HEK293 (cell line): ENCODE data around the gene KANSL1.
"Not testable (repeated sequence)": the region's sequence is repeated elsewhere in the genome, so short reads cannot be mapped to it uniquely, and the experiment has no call there.

ENCODE experiments used
- CTCF ChIA-PET: fragments of 350-600 bp; formaldehyde crosslinking; extraction: SDS; loops from one replicate; lab custom pipeline; 2021; ENCODE audit warnings: antibody characterized with exemption; lab: Yijun Ruan, JAX
- POLR2A ChIA-PET: fragments of 300-600 bp; formaldehyde crosslinking; extraction: SDS; loops from one replicate; lab custom pipeline; 2020; ENCODE audit warnings: antibody characterized with exemption, inconsistent platforms; lab: Yijun Ruan, JAX
- H3K27ac ChIP-seq: fragments of 200-500 bp; sonication (Bioruptor generic); 2 replicates; pipeline ENCODE4 v1.5.1; 2014; ENCODE audit warnings: low read depth, low read length, control low read depth, inconsistent platforms; ENCODE audit errors: extremely low read depth
- H3K36me3 ChIP-seq, 2 experiments: fragments of 200-500 bp in 1 of 2; sonication (Bioruptor generic) in 1 of 2; 1 replicate in 1 of 2; 2 replicates in 1 of 2; pipeline ENCODE4 v1.5.1; 2014 to 2017; ENCODE audit warnings: inconsistent platforms in 2 of 2, low read length in 2 of 2; ENCODE audit not compliant: control insufficient read depth in 2 of 2, insufficient read depth in 1 of 2
- H3K4me1 ChIP-seq: fragments of 200-500 bp; sonication (Bioruptor generic); 2 replicates; pipeline ENCODE4 v1.5.1; 2014; ENCODE audit warnings: mild to moderate bottlenecking, low read length, inconsistent platforms; ENCODE audit not compliant: control insufficient read depth, insufficient read depth
- H3K4me3 ChIP-seq: 2 replicates; pipeline ENCODE4 v1.5.1; 2011; ENCODE audit warnings: low read depth, mild to moderate bottlenecking, control low read depth, low read length, moderate library complexity
- H3K9me3 ChIP-seq: fragments of 200-500 bp; sonication (Bioruptor generic); 2 replicates; pipeline ENCODE4 v1.5.1; 2014; ENCODE audit warnings: low read depth, low read length, inconsistent platforms; ENCODE audit not compliant: control insufficient read depth, insufficient read depth
- EGR2 ChIP-seq: fragments of 450-650 bp; formaldehyde crosslinking; IDR thresholded peaks from 2 replicates; pipeline ENCODE4 v1.5.1; 2016; ENCODE audit warnings: low read depth, missing biosample characterization, missing genetic modification characterization
- GLIS1 ChIP-seq: fragments of 450-650 bp; formaldehyde crosslinking; IDR thresholded peaks from 2 replicates; pipeline ENCODE4 v1.5.1; 2016; ENCODE audit warnings: missing biosample characterization, missing genetic modification characterization
- HIC1 ChIP-seq: fragments of 450-650 bp; formaldehyde crosslinking; IDR thresholded peaks from 2 replicates; pipeline ENCODE4 v1.5.1; 2016; ENCODE audit warnings: missing biosample characterization, missing genetic modification characterization
- KLF1 ChIP-seq: fragments of 450-650 bp; formaldehyde crosslinking; IDR thresholded peaks from 2 replicates; pipeline ENCODE4 v1.5.1; 2016; ENCODE audit warnings: missing biosample characterization, missing genetic modification characterization
- MEIS1 ChIP-seq: sonication (generic); formaldehyde crosslinking; IDR thresholded peaks from 2 replicates; pipeline ENCODE4 v1.8.1; 2022; ENCODE audit warnings: missing genetic modification reagents, mild to moderate bottlenecking, borderline replicate concordance
- OVOL3 ChIP-seq: fragments of 450-650 bp; formaldehyde crosslinking; IDR thresholded peaks from 2 replicates; pipeline ENCODE4 v1.5.1; 2016; ENCODE audit warnings: missing biosample characterization, missing genetic modification characterization
- ZFHX2 ChIP-seq: fragments of 450-650 bp; formaldehyde crosslinking; conservative IDR thresholded peaks from 2 replicates; pipeline ENCODE4 v1.5.1; 2016; ENCODE audit warnings: missing biosample characterization, missing genetic modification characterization
- ZNF121 ChIP-seq: fragments of 450-650 bp; formaldehyde crosslinking; IDR thresholded peaks from 2 replicates; pipeline ENCODE4 v1.5.1; 2016; ENCODE audit warnings: missing biosample characterization, missing genetic modification characterization
- ZNF202 ChIP-seq: fragments of 450-650 bp; formaldehyde crosslinking; IDR thresholded peaks from 2 replicates; pipeline ENCODE4 v1.5.1; 2016; ENCODE audit warnings: missing biosample characterization, missing genetic modification characterization, borderline replicate concordance
- ZNF214 ChIP-seq: fragments of 450-650 bp; formaldehyde crosslinking; IDR thresholded peaks from 2 replicates; pipeline ENCODE4 v1.5.1; 2017; ENCODE audit warnings: missing biosample characterization, mild to moderate bottlenecking, missing genetic modification characterization, borderline replicate concordance
- ZNF311 ChIP-seq: fragments of 450-650 bp; formaldehyde crosslinking; IDR thresholded peaks from 2 replicates; pipeline ENCODE4 v1.5.1; 2017; ENCODE audit warnings: missing biosample characterization, missing genetic modification characterization, borderline replicate concordance
- ZNF341 ChIP-seq: fragments of 450-650 bp; formaldehyde crosslinking; IDR thresholded peaks from 2 replicates; pipeline ENCODE4; 2016; ENCODE audit warnings: low read depth, missing biosample characterization, missing genetic modification characterization
- ZNF423 ChIP-seq: fragments of 450-650 bp; formaldehyde crosslinking; IDR thresholded peaks from 2 replicates; pipeline ENCODE4 v1.5.1; 2016; ENCODE audit warnings: missing biosample characterization, missing genetic modification characterization
- ZNF623 ChIP-seq: fragments of 450-650 bp; formaldehyde crosslinking; IDR thresholded peaks from 2 replicates; pipeline ENCODE4 v1.5.1; 2016; ENCODE audit warnings: missing biosample characterization, missing genetic modification characterization
- TF ChIP-seq, protein P1 (sequence below): fragments of 450-650 bp; formaldehyde crosslinking; IDR thresholded peaks from 2 replicates; pipeline ENCODE4 v1.5.1; 2016; ENCODE audit warnings: missing biosample characterization, missing genetic modification characterization
- TF ChIP-seq, protein P2 (sequence below): fragments of 450-650 bp; formaldehyde crosslinking; IDR thresholded peaks from 2 replicates; pipeline ENCODE4 v1.5.1; 2016; ENCODE audit warnings: missing biosample characterization, missing genetic modification characterization, borderline replicate concordance

KANSL1 gene

DNA sequence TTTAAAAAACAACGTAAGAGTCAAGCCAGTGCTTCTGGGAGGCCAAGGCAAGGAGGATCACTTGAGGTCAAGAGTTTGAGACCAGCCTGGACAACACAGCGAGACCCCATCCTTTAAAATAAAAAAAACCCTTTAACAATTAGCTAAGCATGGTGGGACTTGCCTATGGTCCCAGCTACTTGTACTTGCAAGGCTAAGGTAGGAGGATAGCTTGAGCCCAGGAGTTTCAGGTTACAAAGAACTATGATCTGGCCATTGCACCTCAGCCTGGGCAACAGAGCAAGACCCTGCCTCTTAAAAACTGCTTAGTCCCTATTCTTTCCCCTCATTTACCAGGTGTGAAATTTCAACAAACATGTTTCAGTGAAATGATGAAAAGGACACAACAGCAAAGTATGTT is 104.6 kb downstream of the KANSL1 start:
- Histone ChIP-seq H3K9me3 (no peaks in the 10 kb centered on the region), H3K4me3 (no peak overlapping the region)
- no peak for TF ChIP-seq KLF1 (tag by site-specific recombination)
- peak; percentile 99 for TF ChIP-seq ZNF121 (tag by site-specific recombination)
- TF ChIP-seq, all 188 proteins: peak for 1
- Histone ChIP-seq H3K36me3 (peaks cover 11 to 21% of the 10 kb centered on the region in 2 experiments), H3K27ac (no peak overlapping the region), H3K4me1 (0 out of 2 replicates have a peak, but pooled peaks cover 1% of the 10 kb centered on the region)
- POLR2A ChIA-PET, result no interaction called here
- CTCF ChIA-PET, result interaction anchor here (1.1 to 2.8 kb wide), 4 partner anchors 38 to 104 kb away, joined by 3 to 9 read pairs (median 4); partner anchors contain the start of gene KANSL1

GRCh38 chr17:46087871-46088270 is 105.4 kb downstream of the KANSL1 start:
- CTCF ChIA-PET, result interaction anchor here (2.8 kb wide), 1 partner anchor 105 kb away, joined by 9 read pairs; the partner anchor contains the start of gene KANSL1
- H3K27ac ChIP-seq, H3K4me1 ChIP-seq, POLR2A ChIA-PET, H3K4me3 ChIP-seq, H3K9me3 ChIP-seq: not testable (repeated sequence)
- H3K36me3 ChIP-seq, result peaks cover 11 to 20% of the 10 kb centered on the region in 2 experiments

DNA sequence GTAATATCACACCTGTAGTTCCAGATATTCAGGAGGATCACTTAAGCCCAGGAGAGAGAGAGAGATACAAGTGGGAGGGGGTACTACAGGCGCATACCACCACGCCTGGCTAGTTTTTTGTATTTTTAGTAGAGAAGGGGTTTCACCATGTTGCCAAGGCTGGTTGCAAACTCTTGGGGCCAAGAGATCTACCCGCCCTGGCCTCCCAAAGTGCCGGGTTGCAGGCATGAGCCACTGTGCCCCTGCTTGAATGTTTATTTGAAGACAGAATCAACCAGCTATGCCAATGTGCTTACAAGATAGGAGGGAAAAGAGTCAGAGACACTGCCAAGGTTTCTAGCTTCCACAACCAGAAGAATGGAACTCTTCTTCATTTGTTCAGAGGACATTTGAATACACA is 106.4 kb downstream of the KANSL1 start:
- no peak overlapping the region for H3K27ac ChIP-seq
- TF ChIP-seq ZNF214 (tag by site-specific recombination) (no peak), EGR2 (no peak), OVOL3 (tag by site-specific recombination) (no peak), MEIS1 (CRISPR knock-in tag) (no peak), ZFHX2 (no peak), GLIS1 (tag by site-specific recombination) (no peak), HIC1 (no peak), ZNF341 (tag by site-specific recombination) (no peak), ZNF311 (no peak), ZNF202 (tag by site-specific recombination) (no peak), ZNF423 (tag by site-specific recombination) (no peak), ZNF623 (tag by site-specific recombination) (no peak)
- TF ChIP-seq, protein P1, sequence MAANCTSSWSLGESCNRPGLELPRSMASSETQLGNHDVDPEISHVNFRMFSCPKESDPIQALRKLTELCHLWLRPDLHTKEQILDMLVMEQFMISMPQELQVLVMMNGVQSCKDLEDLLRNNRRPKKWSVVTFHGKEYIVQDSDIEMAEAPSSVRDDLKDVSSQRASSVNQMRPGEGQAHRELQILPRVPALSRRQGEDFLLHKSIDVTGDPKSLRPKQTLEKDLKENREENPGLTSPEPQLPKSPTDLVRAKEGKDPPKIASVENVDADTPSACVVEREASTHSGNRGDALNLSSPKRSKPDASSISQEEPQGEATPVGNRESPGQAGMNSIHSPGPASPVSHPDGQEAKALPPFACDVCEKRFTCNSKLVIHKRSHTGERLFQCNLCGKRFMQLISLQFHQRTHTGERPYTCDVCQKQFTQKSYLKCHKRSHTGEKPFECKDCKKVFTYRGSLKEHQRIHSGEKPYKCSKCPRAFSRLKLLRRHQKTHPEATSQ (tag by site-specific recombination), result no peak
- TF ChIP-seq, protein P2, sequence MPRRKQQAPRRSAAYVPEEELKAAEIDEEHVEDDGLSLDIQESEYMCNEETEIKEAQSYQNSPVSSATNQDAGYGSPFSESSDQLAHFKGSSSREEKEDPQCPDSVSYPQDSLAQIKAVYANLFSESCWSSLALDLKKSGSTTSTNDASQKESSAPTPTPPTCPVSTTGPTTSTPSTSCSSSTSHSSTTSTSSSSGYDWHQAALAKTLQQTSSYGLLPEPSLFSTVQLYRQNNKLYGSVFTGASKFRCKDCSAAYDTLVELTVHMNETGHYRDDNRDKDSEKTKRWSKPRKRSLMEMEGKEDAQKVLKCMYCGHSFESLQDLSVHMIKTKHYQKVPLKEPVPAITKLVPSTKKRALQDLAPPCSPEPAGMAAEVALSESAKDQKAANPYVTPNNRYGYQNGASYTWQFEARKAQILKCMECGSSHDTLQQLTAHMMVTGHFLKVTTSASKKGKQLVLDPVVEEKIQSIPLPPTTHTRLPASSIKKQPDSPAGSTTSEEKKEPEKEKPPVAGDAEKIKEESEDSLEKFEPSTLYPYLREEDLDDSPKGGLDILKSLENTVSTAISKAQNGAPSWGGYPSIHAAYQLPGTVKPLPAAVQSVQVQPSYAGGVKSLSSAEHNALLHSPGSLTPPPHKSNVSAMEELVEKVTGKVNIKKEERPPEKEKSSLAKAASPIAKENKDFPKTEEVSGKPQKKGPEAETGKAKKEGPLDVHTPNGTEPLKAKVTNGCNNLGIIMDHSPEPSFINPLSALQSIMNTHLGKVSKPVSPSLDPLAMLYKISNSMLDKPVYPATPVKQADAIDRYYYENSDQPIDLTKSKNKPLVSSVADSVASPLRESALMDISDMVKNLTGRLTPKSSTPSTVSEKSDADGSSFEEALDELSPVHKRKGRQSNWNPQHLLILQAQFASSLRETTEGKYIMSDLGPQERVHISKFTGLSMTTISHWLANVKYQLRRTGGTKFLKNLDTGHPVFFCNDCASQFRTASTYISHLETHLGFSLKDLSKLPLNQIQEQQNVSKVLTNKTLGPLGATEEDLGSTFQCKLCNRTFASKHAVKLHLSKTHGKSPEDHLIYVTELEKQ (tag by site-specific recombination), result no peak
- peaks cover 5 to 16% of the 10 kb centered on the region in 2 experiments; a peak in 2 of 3 replicates for H3K36me3 ChIP-seq
- no peak overlapping the region for H3K4me3 ChIP-seq
- no peaks in the 10 kb centered on the region for H3K9me3 ChIP-seq
- CTCF ChIA-PET, result interaction anchor here (0.5 to 2.8 kb wide), 3 partner anchors 22 to 106 kb away, joined by 3 to 9 read pairs (median 4); partner anchors contain the start of gene KANSL1
- peaks cover 15% of the 10 kb centered on the region for H3K4me1 ChIP-seq
- POLR2A ChIA-PET, result no interaction called here
